SK-N-SH (cell line): ENCODE results near the gene IQCN. TPM values are rescaled to one million over a fixed set of nuclear protein-coding genes. Genes with fewer than 3 reads are reported as not detected.

Experiments used
- CTCF ChIA-PET: fragments of 300-600, 350-600 bp; formaldehyde crosslinking; extraction: SDS; loops from one replicate; lab custom pipeline; 2021; lab: Yijun Ruan, JAX
- POLR2A ChIA-PET: fragments of 350-600 bp; sonication (Branson Sonifier 250); formaldehyde crosslinking; extraction: SDS; loops from one replicate; lab custom pipeline; 2020; ENCODE audit warnings: antibody characterized with exemption, inconsistent platforms; lab: Yijun Ruan, JAX
- DNase-seq: peaks from one replicate; pipeline ENCODE4 v3.0.0; 2012
- H2AFZ ChIP-seq: fragments of 200-600 bp; sonication (generic); 2 replicates; pipeline ENCODE4 v1.8.1; 2016; ENCODE audit warnings: antibody characterized with exemption, mild to moderate bottlenecking, low read depth
- H3F3A ChIP-seq: fragments of 200-600 bp; sonication (generic); replicated peaks from 2 replicates; pipeline ENCODE3; 2016; ENCODE audit warnings: antibody characterized with exemption, mild to moderate bottlenecking; ENCODE audit not compliant: insufficient read depth
- H3K27ac ChIP-seq, 2 experiments: fragments of 200-500 bp in 1 of 2; fragments of 200-600 bp in 1 of 2; sonication (Bioruptor generic) in 1 of 2; sonication (generic), shearing (Covaris generic) in 1 of 2; 2 replicates each; pipeline versions ENCODE4 v1.5.1 to v1.6.1; 2014 to 2016; ENCODE audit warnings: low read depth in 2 of 2, inconsistent platforms in 1 of 2, low read length in 1 of 2, mild to moderate bottlenecking in 1 of 2, mixed read lengths in 1 of 2
- H3K27me3 ChIP-seq: fragments of 200-600 bp; sonication (generic), shearing (Covaris generic); 2 replicates; pipeline ENCODE4 v1.6.1; 2016; ENCODE audit warnings: mixed run types; ENCODE audit not compliant: insufficient read depth
- H3K36me3 ChIP-seq, 2 experiments: fragments of 200-500 bp in 1 of 2; fragments of 200-600 bp in 1 of 2; sonication (Bioruptor generic) in 1 of 2; sonication (generic) in 1 of 2; replicated peaks in 1 of 2; 2 replicates each; pipeline versions ENCODE3 to v1.5.1; 2014 to 2016; ENCODE audit warnings: low read length in 1 of 2, mild to moderate bottlenecking in 1 of 2; ENCODE audit not compliant: insufficient read depth in 2 of 2, control insufficient read depth in 1 of 2
- H3K4me1 ChIP-seq, 2 experiments: fragments of 200-500 bp in 1 of 2; fragments of 200-600 bp in 1 of 2; sonication (Bioruptor generic) in 1 of 2; sonication (generic), shearing (Covaris generic) in 1 of 2; 2 replicates each; pipeline versions ENCODE4 v1.5.1 to v1.6.1; 2014 to 2016; ENCODE audit warnings: low read depth in 1 of 2, low read length in 1 of 2, mixed run types in 1 of 2; ENCODE audit not compliant: insufficient read depth in 2 of 2, control insufficient read depth in 1 of 2
- H3K4me2 ChIP-seq: fragments of 200-600 bp; sonication (generic), shearing (Covaris generic); 2 replicates; pipeline ENCODE4 v1.6.1; 2017; ENCODE audit warnings: mixed run types
- H3K4me3 ChIP-seq, 2 experiments: fragments of 200-500 bp in 1 of 2; fragments of 200-600 bp in 1 of 2; sonication (Bioruptor generic) in 1 of 2; sonication (generic), shearing (Covaris generic) in 1 of 2; 2 replicates each; pipeline versions ENCODE4 v1.5.1 to v1.8.1; 2014 to 2016; ENCODE audit warnings: low read depth in 2 of 2, inconsistent platforms in 1 of 2, low read length in 1 of 2, mild to moderate bottlenecking in 1 of 2, mixed read lengths in 1 of 2, moderate library complexity in 1 of 2
- H3K79me2 ChIP-seq: fragments of 200-600 bp; sonication (generic); 2 replicates; pipeline ENCODE4 v1.8.1; 2017; ENCODE audit warnings: mild to moderate bottlenecking; ENCODE audit not compliant: insufficient read depth
- H3K9ac ChIP-seq: fragments of 200-600 bp; sonication (generic); 2 replicates; pipeline ENCODE4 v1.6.1; 2017; ENCODE audit warnings: mixed run types
- H3K9me2 ChIP-seq: fragments of 200-600 bp; sonication (generic); 2 replicates; pipeline ENCODE4 v1.6.1; 2017; ENCODE audit warnings: mixed run types
- H3K9me3 ChIP-seq: fragments of 200-600 bp; sonication (generic); 2 replicates; pipeline ENCODE4 v1.6.1; 2017; ENCODE audit warnings: mixed run types, mild to moderate bottlenecking, moderate library complexity
- H4K20me1 ChIP-seq: fragments of 200-600 bp; sonication (generic); 2 replicates; pipeline ENCODE4 v1.6.1; 2017; ENCODE audit warnings: mild to moderate bottlenecking, mixed run types; ENCODE audit not compliant: insufficient read depth
- CHD2 ChIP-seq: fragments of 150-350 bp; IDR thresholded peaks from 2 replicates; pipeline ENCODE4 v1.6.1; 2018; ENCODE audit warnings: low read length; ENCODE audit not compliant: partially characterized antibody
- CTCF ChIP-seq: fragments of 200-600 bp; sonication (generic); IDR thresholded peaks from 2 replicates; pipeline ENCODE4 v1.6.1; 2017; ENCODE audit warnings: antibody characterized with exemption, mild to moderate bottlenecking, moderate library complexity
- ELF1 ChIP-seq: IDR thresholded peaks from 2 replicates; pipeline ENCODE4 v1.4.0; 2012
- EZH2phosphoT487 ChIP-seq: fragments of 200-600 bp; sonication (generic); IDR thresholded peaks from 2 replicates; pipeline ENCODE4 v1.6.1; 2017; ENCODE audit warnings: low read depth, mixed run types, mild to moderate bottlenecking, antibody characterized with exemption, moderate library complexity, borderline replicate concordance
- FOSL2 ChIP-seq: IDR thresholded peaks from 2 replicates; pipeline ENCODE4 v1.4.0; 2012; ENCODE audit warnings: low read depth, mild to moderate bottlenecking, moderate library complexity, borderline replicate concordance
- FOXM1 ChIP-seq: IDR thresholded peaks from 2 replicates; pipeline ENCODE4 v1.4.0; 2012; ENCODE audit warnings: low read depth, mild to moderate bottlenecking
- GATA2 ChIP-seq: sonication (generic); formaldehyde crosslinking; IDR thresholded peaks from 2 replicates; pipeline ENCODE4 v1.5.0; 2020; ENCODE audit warnings: mild to moderate bottlenecking, missing genetic modification reagents
- IRF3 ChIP-seq: fragments of 150-350 bp; IDR thresholded peaks from 2 replicates; pipeline ENCODE4 v1.6.1; 2016; ENCODE audit warnings: mild to moderate bottlenecking, low read depth, low read length
- MEF2A ChIP-seq: IDR thresholded peaks from 2 replicates; pipeline ENCODE4 v1.4.0; 2012; ENCODE audit warnings: low read depth, borderline replicate concordance
- NFIC ChIP-seq: IDR thresholded peaks from 2 replicates; pipeline ENCODE4 v1.4.0; 2012; ENCODE audit warnings: borderline replicate concordance
- NRF1 ChIP-seq: IDR thresholded peaks from 2 replicates; pipeline ENCODE4 v1.6.1; 2012; ENCODE audit warnings: low read depth, mild to moderate bottlenecking, low read length
- PBX3 ChIP-seq: IDR thresholded peaks from 2 replicates; pipeline ENCODE4; 2012
- RAD21 ChIP-seq: IDR thresholded peaks from 2 replicates; pipeline ENCODE4 v1.6.1; 2012; ENCODE audit warnings: mild to moderate bottlenecking, low read length
- REST ChIP-seq: IDR thresholded peaks from 2 replicates; pipeline ENCODE4 v1.6.1; 2012; ENCODE audit warnings: mild to moderate bottlenecking, low read depth, low read length, moderate library complexity
- RXRA ChIP-seq: IDR thresholded peaks from 2 replicates; pipeline ENCODE4 v1.4.0; 2012; ENCODE audit warnings: low read depth, mild to moderate bottlenecking, borderline replicate concordance
- SIN3A ChIP-seq: IDR thresholded peaks from 2 replicates; pipeline ENCODE4 v1.6.1; 2012; ENCODE audit warnings: low read depth, mild to moderate bottlenecking, low read length, moderate library complexity, borderline replicate concordance
- TAF1 ChIP-seq: IDR thresholded peaks from 2 replicates; pipeline ENCODE4 v1.6.1; 2012; ENCODE audit warnings: low read depth, mild to moderate bottlenecking, low read length, moderate library complexity, borderline replicate concordance
- TEAD4 ChIP-seq: IDR thresholded peaks from 2 replicates; pipeline ENCODE4 v1.4.0; 2012; ENCODE audit warnings: mild to moderate bottlenecking, borderline replicate concordance; ENCODE audit not compliant: insufficient read depth
- YY1 ChIP-seq: IDR thresholded peaks from 2 replicates; pipeline ENCODE4 v1.4.0; 2012; ENCODE audit warnings: low read depth, mild to moderate bottlenecking
- WGBS: methylation state at CpG from one replicate; pipeline ENCODE4 v1.1.6; 2017; ENCODE audit warnings: low lambda C conversion rate; 5-methylcytosine and 5-hydroxymethylcytosine counted together
- polyA plus RNA-seq, 3 experiments: library from polyadenylated mRNA; depleted of rRNA; stranded (reverse); fragments of >200 nt; gene quantifications; 2 replicates each; pipeline ENCODE4 v1.2.3, GENCODE V29; 2012

Gene IQCN
- polyA plus RNA-seq, 1 of the 3 experiments (the other 2 are of a cell fraction) = 2.5 TPM

GRCh38 chr19:18225702-18226468 is 48.4 kb downstream of the IQCN start, which contains the start of gene PDE4C:
TSS of gene PDE4C (minus strand) at chr19:18226438. CDS start at chr19:18226415, 23 bp downstream.
- ChIA-PET POLR2A (interaction anchor here (1.2 kb wide), 1 partner anchor 23 kb away, joined by 3 read pairs; no protein-coding TSS in a partner anchor), CTCF (interaction anchor here (0.7 to 9.4 kb wide), 8 partner anchors 17 to 113 kb away, joined by 3 to 81 read pairs (median 4); partner anchors contain the start of gene MPV17L2)
- TF ChIP-seq TEAD4 (no peak), RXRA (no peak), FOSL2 (no peak), EZH2phosphoT487 (no peak), GATA2 (CRISPR knock-in tag) (no peak), RAD21 (no peak), FOXM1 (no peak), NFIC (no peak), TAF1 (no peak), REST (no peak), ELF1 (no peak), IRF3 (no peak), NRF1 (no peak), MEF2A (no peak), CHD2 (no peak), SIN3A (no peak), CTCF (no peak), YY1 (no peak), PBX3 (no peak)
- Histone ChIP-seq H4K20me1 (no peaks in the 10 kb centered on the region), H3K9me2 (no peaks in the 10 kb centered on the region), H3K4me3 (no peak within 1 kb of the TSS), H3K4me1 (peaks cover 0 to 19% of the 10 kb centered on the region in 2 experiments; a peak in 1 of 4 replicates), H3K4me2 (no peak within 1 kb of the TSS), H3K36me3 (no peaks in the 10 kb centered on the region), H3K79me2 (no peaks in the 10 kb centered on the region), H3F3A (no peaks in the 10 kb centered on the region), H3K9ac (no peak within 1 kb of the TSS), H2AFZ (no peak within 1 kb of the TSS), H3K27me3 (no peaks in the 10 kb centered on the region), H3K27ac (no peak within 1 kb of the TSS), H3K9me3 (no peaks in the 10 kb centered on the region)
- DNase-seq = peak; percentile 75
- WGBS = 44% methylated on average over 11 of the region's 51 CpGs
